ENCODE results near the gene PGAP2. TPM values are rescaled to one million over a fixed set of nuclear protein-coding genes. Genes with fewer than 3 reads are reported as not detected.

Gene PGAP2
- total and polyA plus RNA-seq, 2 of the 4 experiments (the other 2 are of a cell fraction) = 10.6 to 31.3 TPM

DNA sequence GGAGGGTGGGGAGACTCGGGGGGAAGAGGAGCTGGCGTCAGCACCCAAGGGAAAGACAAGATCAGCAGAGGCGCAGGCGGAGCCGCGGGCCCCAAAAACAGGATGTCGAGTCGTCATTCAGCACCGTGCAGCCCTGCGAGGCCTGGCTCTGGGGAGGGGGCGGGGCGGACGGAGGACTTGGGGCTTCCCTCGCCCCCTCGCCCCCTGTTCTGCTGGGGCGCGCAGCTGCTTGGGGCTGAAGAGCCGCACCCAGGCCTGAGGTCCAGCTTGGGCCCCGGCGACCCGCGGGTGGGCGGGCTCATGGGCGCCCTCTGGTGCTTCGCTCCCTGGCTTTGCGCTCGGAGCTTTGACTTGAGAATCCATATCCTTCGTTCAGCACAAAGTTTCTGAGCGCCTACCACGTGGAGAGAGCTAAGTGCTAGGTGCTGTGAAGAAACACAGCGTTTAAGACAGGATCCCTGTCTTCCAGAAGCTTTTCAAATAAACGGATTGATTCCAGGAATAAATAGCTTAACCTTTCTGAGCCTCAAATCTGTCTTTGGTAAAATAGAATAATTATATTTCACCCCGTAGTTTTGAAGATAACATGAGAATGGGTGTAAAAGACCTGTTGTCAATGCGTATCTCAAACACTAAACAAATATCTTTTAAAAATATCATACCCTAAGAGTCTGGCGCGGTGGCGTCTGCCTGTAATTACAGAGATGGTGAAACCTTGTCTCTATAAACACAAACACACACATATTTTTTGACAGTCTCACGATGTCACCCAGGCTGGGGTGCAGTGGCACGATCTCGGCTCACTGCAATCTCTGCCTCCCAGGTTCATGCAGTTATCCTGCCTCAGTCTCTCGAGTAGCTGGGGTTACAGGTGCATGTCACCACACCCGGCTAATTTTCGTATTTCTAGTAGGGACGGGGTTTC lies 33.3 kb downstream of the PGAP2 start:
- peak overlapping the region; percentile 57 for H3K56ac ChIP-seq (ENCODE audit: extremely low read depth, insufficient read depth, low read length)
- dilution Hi-C loops (cut with HindIII; ENCODE audit: low sequenced_read_pairs, unreplicated experiment) = no loop called here
- H4K20me1 ChIP-seq (ENCODE audit: insufficient read depth, low read length) = peaks cover 37% of the 10 kb centered on the region
- BruUV-seq (replicated peaks) = no TSS peak
- peak; percentile 82 for DNase-seq
- peak overlapping the region; percentile 95 for H3K27ac ChIP-seq (ENCODE audit: insufficient read depth, low read length)
- peak overlapping the region; percentile 78 for H3K4ac ChIP-seq (ENCODE audit: low read depth, low read length)
- H2BK15ac ChIP-seq (ENCODE audit: low read depth, low read length) = no peak overlapping the region
- H3K9ac ChIP-seq (ENCODE audit: low read depth, low read length) = peak overlapping the region; percentile 83
- no peak overlapping the region for H2BK20ac ChIP-seq (ENCODE audit: low read depth, low read length)
- 29% methylated on average over 9 of the region's 44 CpGs; no CpG with 5 or more reads in 1 of the 2 experiments for WGBS, 2 experiments (ENCODE audit: extremely low coverage in 2 of 2, insufficient read length in 1 of 2)
- H2BK5ac ChIP-seq (ENCODE audit: low read depth, low read length, poor library complexity, severe bottlenecking) = peak overlapping the region; percentile 90
- H4K91ac ChIP-seq (ENCODE audit: insufficient read depth, low read depth, low read length) = peak overlapping the region; percentile 73
- peak overlapping the region; percentile 75 for H3K4me2 ChIP-seq (ENCODE audit: low read depth, low read length)
- H3K4me1 ChIP-seq (ENCODE audit: control insufficient read depth, insufficient read depth, low read length) = peaks cover 16% of the 10 kb centered on the region
- H2BK120ac ChIP-seq (ENCODE audit: low read depth, low read length) = peak overlapping the region; percentile 32; the same call in 1 of the 2 replicates
- peak overlapping the region; percentile 93 for H2AFZ ChIP-seq (replicated peaks; ENCODE audit: low read length, poor library complexity)
- ChIA-PET CTCF (interaction anchor here (0.6 to 2.2 kb wide), 14 partner anchors 9 to 240 kb away, joined by 3 to 20 read pairs (median 4); partner anchors contain the start of gene STIM1), POLR2A (ENCODE audit: unreplicated experiment) (interaction anchor here (0.6 kb wide), 1 partner anchor 106 kb away, joined by 3 read pairs; no protein-coding TSS in a partner anchor)
- ATAC-seq (ENCODE audit: low read depth) = peak; percentile 76
- peak overlapping the region; percentile 86 to 89 for H4K8ac ChIP-seq (ENCODE audit: low read depth in 2 of 2, low read length in 2 of 2)
- H4K5ac ChIP-seq (ENCODE audit: low read depth, low read length) = peak overlapping the region; percentile 80
- H3K27me3 ChIP-seq (ENCODE audit: control insufficient read depth, insufficient read depth, low read length) = no peaks in the 10 kb centered on the region
- H3K79me1 ChIP-seq (ENCODE audit: low read depth in 1 of 2, low read length in 2 of 2) = peaks cover 25 to 36% of the 10 kb centered on the region in 2 experiments
- peak overlapping the region; percentile 82 for H2AK9ac ChIP-seq (replicated peaks; ENCODE audit: low read depth, low read length, poor library complexity)
- in situ Hi-C loops (cut with MboI; ENCODE audit: low sequenced_read_pairs) = no loop called here
- peak overlapping the region; percentile 97; the same call in 1 of the 2 replicates for H3K18ac ChIP-seq (ENCODE audit: low read depth, low read length)
- H3K36me3 ChIP-seq (ENCODE audit: control insufficient read depth, insufficient read depth, low read length) = no peaks in the 10 kb centered on the region
- no peaks in the 10 kb centered on the region for H3K9me3 ChIP-seq (ENCODE audit: control insufficient read depth, insufficient read depth, low read length)
- H3K14ac ChIP-seq (replicated peaks; ENCODE audit: low read depth, low read length) = peak overlapping the region; percentile 47; the same call in 1 of the 2 replicates
- H3K23ac ChIP-seq (ENCODE audit: low read depth, low read length) = no peak overlapping the region
- H3K4me3 ChIP-seq (ENCODE audit: insufficient read depth, low read depth, low read length) = peak overlapping the region; percentile 94
- peaks cover 22% of the 10 kb centered on the region for H3K9me1 ChIP-seq (ENCODE audit: insufficient read depth, low read length)
- peak overlapping the region; percentile 86 for H2AK5ac ChIP-seq (ENCODE audit: low read depth, low read length)
- intact Hi-C loops (cut with micrococcal nuclease) = loop anchor here (5.0 kb wide), 1 partner anchor 44 kb away; the partner anchor contains the start of gene NUP98
- no peak for TF ChIP-seq RCOR1 (IDR thresholded peaks at IDR 0.05; ENCODE audit: insufficient replicate concordance, low read length)
- TF ChIP-seq, protein P1, sequence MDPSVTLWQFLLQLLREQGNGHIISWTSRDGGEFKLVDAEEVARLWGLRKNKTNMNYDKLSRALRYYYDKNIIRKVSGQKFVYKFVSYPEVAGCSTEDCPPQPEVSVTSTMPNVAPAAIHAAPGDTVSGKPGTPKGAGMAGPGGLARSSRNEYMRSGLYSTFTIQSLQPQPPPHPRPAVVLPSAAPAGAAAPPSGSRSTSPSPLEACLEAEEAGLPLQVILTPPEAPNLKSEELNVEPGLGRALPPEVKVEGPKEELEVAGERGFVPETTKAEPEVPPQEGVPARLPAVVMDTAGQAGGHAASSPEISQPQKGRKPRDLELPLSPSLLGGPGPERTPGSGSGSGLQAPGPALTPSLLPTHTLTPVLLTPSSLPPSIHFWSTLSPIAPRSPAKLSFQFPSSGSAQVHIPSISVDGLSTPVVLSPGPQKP (IDR thresholded peaks at IDR 0.05; ENCODE audit: borderline replicate concordance, low read depth, low read length) = no peak
- TF ChIP-seq SMC3 (IDR thresholded peaks at IDR 0.05; ENCODE audit: low read depth, low read length) = peak; percentile 60
- TF ChIP-seq CHD1 (IDR thresholded peaks at IDR 0.05; ENCODE audit: low read depth, low read length) = no peak
- TF ChIP-seq POLR2A (IDR thresholded peaks at IDR 0.05; ENCODE audit: low read depth, low read length) = peak; percentile 57; the same call in 1 of the 2 replicates
- TF ChIP-seq RFX5 (IDR thresholded peaks at IDR 0.05; ENCODE audit: low read depth, low read length) = no peak
- TF ChIP-seq MAZ (IDR thresholded peaks at IDR 0.05; ENCODE audit: borderline replicate concordance, low read depth, low read length) = peak; percentile 24; the same call in 1 of the 2 replicates
- TF ChIP-seq MAFK (IDR thresholded peaks at IDR 0.05; ENCODE audit: low read depth, low read length) = 0 out of 2 replicates have a peak, but pooled peaks have one; percentile 10
- peak; percentile 77; the same call in 1 of the 2 replicates for TF ChIP-seq MXI1 (IDR thresholded peaks at IDR 0.05; ENCODE audit: borderline replicate concordance, low read depth, low read length)
- no peak for TF ChIP-seq BHLHE40 (IDR thresholded peaks at IDR 0.05; ENCODE audit: low read depth, low read length)
- no peak for TF ChIP-seq NFE2L2 (IDR thresholded peaks at IDR 0.05; ENCODE audit: low read depth, low read length)
- TF ChIP-seq, protein P2, sequence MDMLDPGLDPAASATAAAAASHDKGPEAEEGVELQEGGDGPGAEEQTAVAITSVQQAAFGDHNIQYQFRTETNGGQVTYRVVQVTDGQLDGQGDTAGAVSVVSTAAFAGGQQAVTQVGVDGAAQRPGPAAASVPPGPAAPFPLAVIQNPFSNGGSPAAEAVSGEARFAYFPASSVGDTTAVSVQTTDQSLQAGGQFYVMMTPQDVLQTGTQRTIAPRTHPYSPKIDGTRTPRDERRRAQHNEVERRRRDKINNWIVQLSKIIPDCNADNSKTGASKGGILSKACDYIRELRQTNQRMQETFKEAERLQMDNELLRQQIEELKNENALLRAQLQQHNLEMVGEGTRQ (IDR thresholded peaks at IDR 0.05; ENCODE audit: low read depth, low read length) = peak; percentile 37; the same call in 1 of the 2 replicates
- no peak for TF ChIP-seq FOS (IDR thresholded peaks at IDR 0.05; ENCODE audit: low read depth, low read length)
- peak; percentile 50 for TF ChIP-seq RAD21 (IDR thresholded peaks at IDR 0.05; ENCODE audit: low read length)
